NCI-H526 treated with DMSO at 0.1 percent for 48 hours (cell line): ENCODE results near the gene ARHGAP22.

Source experiments
- DNase-seq: peaks from one replicate; lab custom pipeline; 2025; lab: John Stamatoyannopoulos, UW

The ARHGAP22 gene

GRCh38 chr10:48496831-48497779, 107.8 kb downstream of the ARHGAP22 start:
- no peak for DNase-seq

GRCh38 chr10:48496105-48496830, 108.6 kb downstream of the ARHGAP22 start:
- no peak for DNase-seq

- DNase-seq = no peak
Observed at GRCh38 chr10:48495282-48496045, 109.4 kb downstream of the ARHGAP22 start.

GRCh38 chr10:48494611-48495010, 110.3 kb downstream of the ARHGAP22 start:
- DNase-seq = no peak

GRCh38 chr10:48494073-48494472, 110.8 kb downstream of the ARHGAP22 start:
- DNase-seq = no peak

- no peak for DNase-seq
Observed at GRCh38 chr10:48493083-48493871, 111.6 kb downstream of the ARHGAP22 start.

- DNase-seq = no peak
Observed at GRCh38 chr10:48492201-48492600, 112.7 kb downstream of the ARHGAP22 start.

- no peak for DNase-seq
Observed at GRCh38 chr10:48491392-48492139, 113.3 kb downstream of the ARHGAP22 start.

GRCh38 chr10:48490946-48491345, 113.9 kb downstream of the ARHGAP22 start:
- no peak for DNase-seq

GRCh38 chr10:48490571-48490940, 114.3 kb downstream of the ARHGAP22 start:
- no peak for DNase-seq

GRCh38 chr10:48489099-48489498, 115.8 kb downstream of the ARHGAP22 start:
- no peak for DNase-seq

GRCh38 chr10:48487244-48487643, 117.6 kb downstream of the ARHGAP22 start:
- DNase-seq = no peak

GRCh38 chr10:48485711-48486110, 119.2 kb downstream of the ARHGAP22 start:
- DNase-seq = no peak

- no peak for DNase-seq
Observed at GRCh38 chr10:48484911-48485310, 120.0 kb downstream of the ARHGAP22 start.

- DNase-seq = no peak
Observed at GRCh38 chr10:48482207-48482606, 122.7 kb downstream of the ARHGAP22 start.

- no peak for DNase-seq
Observed at GRCh38 chr10:48481385-48481784, 123.5 kb downstream of the ARHGAP22 start.

- no peak for DNase-seq
Observed at GRCh38 chr10:48480397-48481374, 124.2 kb downstream of the ARHGAP22 start.

- no peak for DNase-seq
Observed at GRCh38 chr10:48478980-48479811, 125.7 kb downstream of the ARHGAP22 start.

GRCh38 chr10:48478469-48478868, 126.4 kb downstream of the ARHGAP22 start:
- no peak for DNase-seq
